Measurements from ENCODE around the gene DOCK11. TPM values are rescaled to one million over a fixed set of nuclear protein-coding genes. Genes with fewer than 3 reads are reported as not detected.

Gene DOCK11
- polyA plus RNA-seq, 3 donors = 20.8 to 39.7 (median 34.8) TPM

- Histone ChIP-seq H3K9ac (ENCODE audit: insufficient read depth, low read length, poor library complexity, severe bottlenecking) (no peak overlapping the region), H3K4me3 (replicated peaks in 1 of 3; ENCODE audit: low read depth in 2 of 3, low read length in 3 of 3) (no peak overlapping the region), H3K36me3 (replicated peaks in 1 of 2; ENCODE audit: control insufficient read depth in 1 of 2, insufficient read depth in 2 of 2, low read length in 2 of 2) (peaks cover 8 to 10% of the 10 kb centered on the region in 2 donors), H4K20me1 (ENCODE audit: insufficient read depth, low read length) (peaks cover 97% of the 10 kb centered on the region), H3K27me3 (ENCODE audit: control insufficient read depth in 2 of 2, insufficient read depth in 2 of 2, low read length in 2 of 2) (no peaks in the 10 kb centered on the region), H3K27ac (ENCODE audit: low read depth in 1 of 2, low read length in 2 of 2) (peak overlapping the region in 1 of 2 donors; percentile 25), H3K79me2 (ENCODE audit: insufficient read depth, low read length) (peaks cover 99% of the 10 kb centered on the region), H2AFZ (ENCODE audit: insufficient read depth, low read depth, low read length, poor library complexity, severe bottlenecking) (no peak overlapping the region), H3K4me1 (ENCODE audit: control insufficient read depth in 1 of 2, insufficient read depth in 2 of 2, low read length in 2 of 2) (peaks cover 23 to 31% of the 10 kb centered on the region in 2 donors), H3K9me3 (replicated peaks in 1 of 2; ENCODE audit: control insufficient read depth in 1 of 2, insufficient read depth in 1 of 2, low read length in 2 of 2) (peaks cover 0 to 5% of the 10 kb centered on the region in 2 donors), H3K4me2 (replicated peaks; ENCODE audit: extremely low read depth, low read length, poor library complexity, severe bottlenecking) (no peak overlapping the region)
- Mint-ChIP-seq H3K9me3 (peaks cover 0 to 9% (median 2%) of the 10 kb centered on the region in 7 donors), H3K27me3 (ENCODE audit: low read depth in 3 of 3) (peaks cover 0 to 2% (median 0%) of the 10 kb centered on the region in 3 donors), H3K4me3 (no peak overlapping the region), H3K27ac (peak overlapping the region; percentile 46 to 84 (median 75)), H3K4me1 (peaks cover 46% of the 10 kb centered on the region), H3K36me3 (peaks cover 21% of the 10 kb centered on the region in 2 donors)
- DNase-seq = no peak
- WGBS (ENCODE audit: insufficient coverage) = 10% methylated on average over 2 of the region's 6 CpGs
- TF ChIP-seq CTCF (IDR thresholded peaks at IDR 0.05) = no peak
- intact Hi-C loops (cut with micrococcal nuclease) = no loop called here
Observed at GRCh38 chrX:118513120-118513898, 17.7 kb downstream of the DOCK11 start.

DNA sequence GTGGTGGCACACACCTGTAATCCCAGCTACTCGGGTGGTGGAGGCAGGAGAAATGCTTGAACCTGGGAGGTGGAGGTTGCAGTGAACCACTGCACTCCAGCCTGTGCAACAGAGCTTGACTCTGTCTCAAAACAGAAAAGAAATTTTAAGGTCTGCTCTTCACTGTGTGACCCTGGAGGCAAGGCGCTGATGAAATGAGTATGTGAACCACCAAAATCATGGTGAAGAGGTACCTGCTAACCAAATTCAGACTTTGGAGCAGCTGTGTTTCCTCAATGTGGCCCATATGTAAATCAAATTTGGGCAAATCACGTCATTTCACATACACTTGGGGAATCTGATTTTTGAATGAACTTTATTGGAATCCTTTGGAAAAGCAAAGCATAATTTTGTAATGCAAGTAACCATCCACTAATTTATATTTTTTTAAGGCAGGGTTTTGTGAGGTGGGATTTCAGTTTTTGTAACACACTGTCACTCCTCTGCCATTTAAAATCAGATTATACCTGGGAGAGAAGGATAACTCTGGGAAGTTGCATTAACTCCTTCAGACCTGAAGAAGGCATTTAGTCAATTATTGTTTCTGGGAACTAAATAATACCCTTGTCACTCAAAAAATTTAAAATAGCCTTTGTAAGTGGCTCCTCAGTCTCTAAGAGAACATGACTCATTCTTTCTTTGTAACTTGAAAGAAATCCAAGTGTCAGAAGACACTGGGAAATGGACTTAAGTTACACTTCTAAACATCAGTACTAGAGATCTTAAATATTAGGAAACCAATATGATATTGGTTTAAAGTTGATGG, 24.0 kb downstream of the DOCK11 start:
- Mint-ChIP-seq H3K9me3 (peaks cover 0 to 7% (median 0%) of the 10 kb centered on the region in 7 donors), H3K36me3 (peaks cover 4 to 8% of the 10 kb centered on the region in 2 donors), H3K4me3 (no peak overlapping the region), H3K4me1 (peaks cover 44% of the 10 kb centered on the region), H3K27ac (peak overlapping the region in 5 of 7 donors; percentile 32 to 68 (median 50)), H3K27me3 (ENCODE audit: low read depth in 3 of 3) (no peaks in the 10 kb centered on the region)
- Histone ChIP-seq H3K4me2 (replicated peaks; ENCODE audit: extremely low read depth, low read length, poor library complexity, severe bottlenecking) (no peak overlapping the region), H3K27ac (ENCODE audit: low read depth in 1 of 2, low read length in 2 of 2) (peak overlapping the region in 1 of 2 donors; percentile 51), H2AFZ (ENCODE audit: insufficient read depth, low read depth, low read length, poor library complexity, severe bottlenecking) (no peak overlapping the region), H3K9me3 (replicated peaks in 1 of 2; ENCODE audit: control insufficient read depth in 1 of 2, insufficient read depth in 1 of 2, low read length in 2 of 2) (peaks cover 0 to 2% of the 10 kb centered on the region in 2 donors), H3K36me3 (replicated peaks in 1 of 2; ENCODE audit: control insufficient read depth in 1 of 2, insufficient read depth in 2 of 2, low read length in 2 of 2) (peaks cover 4% of the 10 kb centered on the region in 2 donors), H3K9ac (ENCODE audit: insufficient read depth, low read length, poor library complexity, severe bottlenecking) (no peak overlapping the region), H3K27me3 (ENCODE audit: control insufficient read depth in 2 of 2, insufficient read depth in 2 of 2, low read length in 2 of 2) (no peaks in the 10 kb centered on the region), H4K20me1 (ENCODE audit: insufficient read depth, low read length) (peaks cover 92% of the 10 kb centered on the region), H3K4me1 (ENCODE audit: control insufficient read depth in 1 of 2, insufficient read depth in 2 of 2, low read length in 2 of 2) (peaks cover 24 to 26% of the 10 kb centered on the region in 2 donors), H3K79me2 (ENCODE audit: insufficient read depth, low read length) (peaks cover 99% of the 10 kb centered on the region), H3K4me3 (replicated peaks in 1 of 3; ENCODE audit: low read depth in 2 of 3, low read length in 3 of 3) (no peak overlapping the region)
- no CpG with 5 or more reads among the region's 3 CpGs for WGBS (ENCODE audit: insufficient coverage)
- no peak for DNase-seq
- intact Hi-C loops (cut with micrococcal nuclease) = no loop called here
- no peak for TF ChIP-seq CTCF (IDR thresholded peaks at IDR 0.05)

Data from CD14-positive monocyte (primary cell).